GM23248 (cell line): ENCODE data around the gene SHCBP1L. TPM values are rescaled to one million over a fixed set of nuclear protein-coding genes. Genes with fewer than 3 reads are reported as not detected.

Experiments used
- DNase-seq: peaks from one replicate; pipeline ENCODE4 v3.0.0-alpha.2; 2015
- H2AFZ ChIP-seq: fragments of 200-600 bp; sonication (generic); 2 replicates; pipeline ENCODE4 v1.6.1; 2016; ENCODE audit warnings: antibody characterized with exemption
- H3F3A ChIP-seq: fragments of 200-600 bp; sonication (generic); 2 replicates; pipeline ENCODE4 v1.6.1; 2016; ENCODE audit warnings: mild to moderate bottlenecking, antibody characterized with exemption, mixed run types; ENCODE audit not compliant: insufficient read depth
- H3K27ac ChIP-seq: fragments of 200-600 bp; sonication (generic); 2 replicates; pipeline ENCODE4 v1.5.1; 2016; ENCODE audit warnings: mild to moderate bottlenecking
- H3K27me3 ChIP-seq: fragments of 200-600 bp; sonication (generic); replicated peaks from 2 replicates; pipeline ENCODE4 v1.6.1; 2016; ENCODE audit warnings: mild to moderate bottlenecking; ENCODE audit not compliant: insufficient read depth
- H3K36me3 ChIP-seq: fragments of 200-600 bp; sonication (generic); 2 replicates; pipeline ENCODE4 v1.6.1; 2016; ENCODE audit warnings: low read depth, mild to moderate bottlenecking
- H3K4me1 ChIP-seq: fragments of 200-600 bp; sonication (generic); 2 replicates; pipeline ENCODE4 v1.6.1; 2016; ENCODE audit warnings: mild to moderate bottlenecking; ENCODE audit not compliant: insufficient read depth
- H3K4me2 ChIP-seq: fragments of 200-600 bp; sonication (generic); one replicate; pipeline ENCODE4 v1.6.1; 2016; ENCODE audit warnings: mild to moderate bottlenecking; ENCODE audit not compliant: unreplicated experiment
- H3K4me3 ChIP-seq: fragments of 200-600 bp; sonication (generic); 2 replicates; pipeline ENCODE4 v1.5.1; 2016; ENCODE audit warnings: mild to moderate bottlenecking
- H3K79me2 ChIP-seq: fragments of 200-600 bp; sonication (generic); 2 replicates; pipeline ENCODE4 v1.6.1; 2016; ENCODE audit warnings: mild to moderate bottlenecking; ENCODE audit not compliant: insufficient read depth
- H3K9ac ChIP-seq: fragments of 200-600 bp; sonication (generic); 2 replicates; pipeline ENCODE4 v1.6.1; 2016; ENCODE audit warnings: mild to moderate bottlenecking
- H3K9me2 ChIP-seq: fragments of 200-600 bp; sonication (generic); 2 replicates; pipeline ENCODE4 v1.6.1; 2016; ENCODE audit warnings: mixed run types, mild to moderate bottlenecking, moderate library complexity; ENCODE audit not compliant: insufficient read depth
- H3K9me3 ChIP-seq: fragments of 200-600 bp; sonication (generic); one replicate; pipeline ENCODE4 v1.6.1; 2017; ENCODE audit warnings: low read depth
- H4K20me1 ChIP-seq: fragments of 200-600 bp; sonication (generic); 2 replicates; pipeline ENCODE4 v1.6.0; 2016; ENCODE audit not compliant: insufficient read depth
- EZH2 ChIP-seq: fragments of 200-600 bp; sonication (generic); IDR thresholded peaks from 2 replicates; pipeline ENCODE4 v1.6.1; 2018; ENCODE audit warnings: antibody characterized with exemption, mild to moderate bottlenecking; ENCODE audit not compliant: insufficient read depth, poor library complexity, severe bottlenecking
- EZH2phosphoT487 ChIP-seq: fragments of 200-600 bp; sonication (generic); IDR thresholded peaks from 2 replicates; pipeline ENCODE4 v1.6.1; 2018; ENCODE audit warnings: antibody characterized with exemption, moderate library complexity, mild to moderate bottlenecking, low read depth; ENCODE audit not compliant: insufficient read depth
- WGBS, 2 experiments: methylation state at CpG; one replicate each; pipeline ENCODE4 v1.1.6; 2015 to 2017; ENCODE audit warnings: low lambda C conversion rate in 2 of 2, low coverage in 1 of 2; ENCODE audit errors: missing lambda C conversion rate in 2 of 2; 5-methylcytosine and 5-hydroxymethylcytosine counted together
- in situ Hi-C: fragments of 300-500 bp; cut with MboI; formaldehyde crosslinking; loops from 2 replicates; pipeline ENCODE4 v1.15.0; 2020
- polyA plus RNA-seq: library from polyadenylated mRNA; unstranded; fragments of >200 nt; fragmentation: Nextera tagmentation; extraction: Ambion mirVana; gene quantifications from 2 replicates; pipeline ENCODE4 v1.2.1, GENCODE V29; 2016
- total RNA-seq: library from RNA; depleted of rRNA; stranded (reverse); fragments of >200 nt; shearing (Covaris generic); gene quantifications from 2 replicates; pipeline ENCODE4 v1.2.3, GENCODE V29; 2014

Gene SHCBP1L
- total and polyA plus RNA-seq, 2 experiments from 2014 or later, result not detected

DNA sequence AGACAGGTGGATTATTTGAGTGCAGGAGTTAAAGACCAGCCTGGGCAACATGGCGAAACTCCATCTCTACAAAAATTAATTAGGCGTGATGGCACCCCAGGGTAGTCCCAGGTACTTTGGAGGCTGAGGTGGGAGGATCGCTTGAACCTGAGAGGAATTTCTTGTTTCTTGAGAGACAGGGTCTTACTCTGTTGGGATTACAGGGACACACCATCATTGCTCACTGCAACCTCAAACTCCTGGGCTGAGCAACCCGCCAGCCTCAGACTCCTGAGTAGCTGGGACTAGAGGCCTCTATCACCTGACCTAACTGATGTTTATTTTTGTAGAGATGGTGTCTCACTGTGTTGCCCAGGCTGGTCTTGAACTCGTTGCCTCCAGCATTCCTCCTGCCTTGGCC is 89.0 kb downstream of the SHCBP1L start:
- H3F3A ChIP-seq, result 0 out of 2 replicates have a peak, but pooled peaks cover 17% of the 10 kb centered on the region
- TF ChIP-seq EZH2phosphoT487, result no peak
- TF ChIP-seq EZH2, result no peak
- peaks cover 98% of the 10 kb centered on the region for H3K36me3 ChIP-seq
- no peak overlapping the region for H3K4me2 ChIP-seq
- no peak overlapping the region for H3K4me3 ChIP-seq
- no peak for DNase-seq
- H3K9me2 ChIP-seq, result no peaks in the 10 kb centered on the region
- H3K4me1 ChIP-seq, result no peaks in the 10 kb centered on the region
- no peak overlapping the region for H2AFZ ChIP-seq
- peaks cover 98% of the 10 kb centered on the region for H3K79me2 ChIP-seq
- no peaks in the 10 kb centered on the region for H3K27me3 ChIP-seq
- in situ Hi-C loops, result no loop called here
- 97 to 99% methylated on average over 5 of the region's 5 CpGs for WGBS, 2 experiments
- H3K9ac ChIP-seq, result no peak overlapping the region
- H4K20me1 ChIP-seq, result no peaks in the 10 kb centered on the region
- H3K9me3 ChIP-seq, result no peaks in the 10 kb centered on the region
- no peak overlapping the region for H3K27ac ChIP-seq

DNA sequence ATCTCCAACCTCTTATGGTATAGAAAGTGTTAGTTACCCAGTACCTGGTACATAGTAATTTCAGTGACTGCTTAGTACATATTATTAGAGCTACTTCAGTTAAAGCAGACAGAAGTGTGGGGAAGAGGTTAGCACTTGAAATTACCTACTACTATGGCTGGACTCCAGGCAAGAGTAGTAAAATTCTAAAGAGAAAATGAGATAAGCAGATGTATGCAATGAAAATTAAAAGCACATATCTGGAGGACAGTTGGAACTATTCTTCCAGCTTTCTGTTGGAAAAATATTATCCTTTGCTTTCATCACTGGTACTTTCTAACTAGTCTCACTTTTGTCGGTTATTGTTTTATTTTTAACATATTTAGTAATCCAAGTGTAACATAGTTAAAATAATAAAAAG is 90.1 kb downstream of the SHCBP1L start:
- no peaks in the 10 kb centered on the region for H4K20me1 ChIP-seq
- H3K36me3 ChIP-seq, result peaks cover 98% of the 10 kb centered on the region
- in situ Hi-C loops, result no loop called here
- no peaks in the 10 kb centered on the region for H3K9me2 ChIP-seq
- no peaks in the 10 kb centered on the region for H3K9me3 ChIP-seq
- TF ChIP-seq EZH2 (no peak), EZH2phosphoT487 (no peak)
- no peaks in the 10 kb centered on the region for H3K27me3 ChIP-seq
- no peaks in the 10 kb centered on the region for H3K4me1 ChIP-seq
- H3K4me3 ChIP-seq, result no peak overlapping the region
- 95 to 97% methylated on average over 1 of the region's 1 CpG for WGBS, 2 experiments
- H3K27ac ChIP-seq, result no peak overlapping the region
- H3K9ac ChIP-seq, result no peak overlapping the region
- no peak overlapping the region for H3K4me2 ChIP-seq
- no peak for DNase-seq
- peaks cover 98% of the 10 kb centered on the region for H3K79me2 ChIP-seq
- peaks cover 21% of the 10 kb centered on the region; the same call in 1 of the 2 replicates for H3F3A ChIP-seq
- no peak overlapping the region for H2AFZ ChIP-seq

DNA sequence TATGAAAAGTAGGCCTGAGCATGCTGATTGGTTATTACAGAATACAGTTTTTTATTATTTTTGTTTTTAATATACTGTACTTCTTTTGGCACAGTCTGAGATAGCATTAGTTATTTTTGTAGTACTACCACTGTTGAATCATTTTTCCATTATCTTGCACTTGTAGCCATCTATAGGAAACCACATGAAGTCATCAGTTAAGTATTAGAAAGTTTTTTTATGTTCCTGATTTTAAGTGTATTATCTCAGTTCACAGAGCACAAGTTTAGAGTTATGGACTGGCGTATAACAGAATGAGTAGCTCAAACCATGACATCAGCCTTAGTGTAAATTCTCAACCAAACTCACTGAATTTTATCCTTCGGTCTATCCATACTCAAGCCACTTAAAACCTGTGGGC is 91.0 kb downstream of the SHCBP1L start:
- Histone ChIP-seq H3K9me3 (no peaks in the 10 kb centered on the region), H3K27ac (no peak overlapping the region), H3F3A (peaks cover 27% of the 10 kb centered on the region), H3K4me3 (no peak overlapping the region), H3K4me1 (no peaks in the 10 kb centered on the region), H3K36me3 (peaks cover 98% of the 10 kb centered on the region), H4K20me1 (no peaks in the 10 kb centered on the region), H3K9me2 (no peaks in the 10 kb centered on the region), H3K27me3 (no peaks in the 10 kb centered on the region), H3K79me2 (peaks cover 98% of the 10 kb centered on the region), H3K4me2 (no peak overlapping the region), H2AFZ (no peak overlapping the region), H3K9ac (no peak overlapping the region)
- in situ Hi-C loops, result no loop called here
- DNase-seq, result peak; percentile 34
- TF ChIP-seq EZH2phosphoT487 (no peak), EZH2 (no peak)
- WGBS, 2 experiments, result 97 to 99% methylated on average over 2 of the region's 2 CpGs

DNA sequence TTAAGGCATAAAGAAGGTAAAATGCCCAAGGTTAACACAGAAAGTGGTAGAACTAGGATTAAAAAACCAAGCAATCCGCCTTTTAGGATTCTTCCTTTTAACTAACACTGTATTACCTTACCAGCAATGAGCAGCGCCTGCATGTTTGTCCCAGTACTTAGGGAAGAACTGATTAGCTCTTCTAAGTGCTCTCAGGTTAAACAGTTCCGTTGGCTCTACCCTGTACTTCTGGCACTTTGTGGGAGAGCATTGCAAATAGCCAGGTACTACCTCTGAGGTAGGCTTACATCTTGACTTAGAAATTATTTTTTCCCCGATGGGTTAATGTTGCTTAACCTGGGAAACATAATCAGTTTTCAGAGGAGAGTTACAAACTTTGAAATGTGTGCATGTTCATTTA is 92.3 kb downstream of the SHCBP1L start:
- no peak overlapping the region for H2AFZ ChIP-seq
- peaks cover 99% of the 10 kb centered on the region for H3K79me2 ChIP-seq
- H3F3A ChIP-seq, result peaks cover 29% of the 10 kb centered on the region
- TF ChIP-seq EZH2phosphoT487 (no peak), EZH2 (no peak)
- no peaks in the 10 kb centered on the region for H3K27me3 ChIP-seq
- no peaks in the 10 kb centered on the region for H3K9me3 ChIP-seq
- no peaks in the 10 kb centered on the region for H3K9me2 ChIP-seq
- in situ Hi-C loops, result no loop called here
- H3K4me2 ChIP-seq, result no peak overlapping the region
- peaks cover 6% of the 10 kb centered on the region; the same call in 1 of the 2 replicates for H4K20me1 ChIP-seq
- DNase-seq, result no peak
- H3K27ac ChIP-seq, result no peak overlapping the region
- 96 to 97% methylated on average over 4 of the region's 4 CpGs for WGBS, 2 experiments
- no peak overlapping the region for H3K9ac ChIP-seq
- peaks cover 97% of the 10 kb centered on the region for H3K36me3 ChIP-seq
- peaks cover 6% of the 10 kb centered on the region for H3K4me1 ChIP-seq
- no peak overlapping the region for H3K4me3 ChIP-seq

DNA sequence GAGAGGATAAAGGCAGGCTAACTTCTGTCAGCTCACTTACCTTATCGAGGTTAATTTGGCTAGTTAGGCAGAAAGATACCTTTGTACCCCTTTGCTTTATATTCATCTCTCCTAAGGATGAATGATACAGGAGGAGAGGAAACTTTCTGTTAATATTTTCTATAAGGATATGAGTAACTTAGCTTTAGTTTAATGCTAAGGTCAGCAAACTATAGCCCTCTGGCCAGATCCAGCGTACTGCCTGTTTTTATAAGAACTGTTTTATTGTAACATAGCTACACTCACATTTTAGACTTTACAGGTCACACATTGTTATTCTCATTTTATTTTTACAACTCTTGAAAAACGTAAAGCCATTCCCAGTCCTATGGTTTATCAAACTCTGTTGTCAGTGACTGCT is 95.8 kb downstream of the SHCBP1L start:
- H3K27ac ChIP-seq, result no peak overlapping the region
- H3K27me3 ChIP-seq, result no peaks in the 10 kb centered on the region
- in situ Hi-C loops, result no loop called here
- H3K9me2 ChIP-seq, result no peaks in the 10 kb centered on the region
- H3K9me3 ChIP-seq, result no peaks in the 10 kb centered on the region
- no peak overlapping the region for H3K4me2 ChIP-seq
- no peak overlapping the region for H3K9ac ChIP-seq
- TF ChIP-seq EZH2phosphoT487 (no peak), EZH2 (no peak)
- H2AFZ ChIP-seq, result no peak overlapping the region
- WGBS, 2 experiments, result 97 to 98% methylated on average over 3 of the region's 3 CpGs
- no peak overlapping the region for H3K4me3 ChIP-seq
- peaks cover 99% of the 10 kb centered on the region for H3K79me2 ChIP-seq
- peaks cover 9% of the 10 kb centered on the region for H3K4me1 ChIP-seq
- peaks cover 97% of the 10 kb centered on the region for H3K36me3 ChIP-seq
- DNase-seq, result no peak
- H3F3A ChIP-seq, result peaks cover 47% of the 10 kb centered on the region
- peaks cover 6% of the 10 kb centered on the region; the same call in 1 of the 2 replicates for H4K20me1 ChIP-seq
